HepG2 (cell line): ENCODE data around the gene ATRIP. TPM values are rescaled to one million over a fixed set of nuclear protein-coding genes. Genes with fewer than 3 reads are reported as not detected.

Experiments
- BORCS8-MEF2B ChIP-seq: sonication (generic); formaldehyde crosslinking; IDR thresholded peaks from 2 replicates; pipeline ENCODE4 v1.8.0; 2022; ENCODE audit warnings: mild to moderate bottlenecking, missing genetic modification reagents
- ESRRA ChIP-seq: sonication (generic); formaldehyde crosslinking; IDR thresholded peaks from 2 replicates; pipeline ENCODE4 v1.5.1; 2020; ENCODE audit warnings: mild to moderate bottlenecking, low read depth, missing genetic modification reagents
- HNRNPK ChIP-seq: fragments of 200-400 bp; formaldehyde crosslinking; IDR thresholded peaks from 2 replicates; pipeline ENCODE4 v1.6.1; 2018; ENCODE audit warnings: low read length, low read depth, moderate library complexity, mild to moderate bottlenecking; ENCODE audit not compliant: poor library complexity, severe bottlenecking
- HOXA5 ChIP-seq: sonication (generic); formaldehyde crosslinking; IDR thresholded peaks from 2 replicates; pipeline ENCODE4 v1.4.0; 2020; ENCODE audit warnings: missing genetic modification reagents
- IRF9 ChIP-seq: sonication (generic); formaldehyde crosslinking; IDR thresholded peaks from 2 replicates; pipeline ENCODE4 v1.8.0; 2022; ENCODE audit warnings: missing genetic modification reagents, mild to moderate bottlenecking, borderline replicate concordance
- JDP2 ChIP-seq: sonication (generic); formaldehyde crosslinking; IDR thresholded peaks from 2 replicates; pipeline ENCODE4 v1.8.1; 2022; ENCODE audit warnings: missing genetic modification reagents, borderline replicate concordance
- JUNB ChIP-seq: sonication (generic); formaldehyde crosslinking; IDR thresholded peaks from 2 replicates; pipeline ENCODE4 v1.8.0; 2022; ENCODE audit warnings: missing genetic modification reagents, mild to moderate bottlenecking, borderline replicate concordance
- NAIF1 ChIP-seq: sonication (generic); formaldehyde crosslinking; IDR thresholded peaks from 2 replicates; pipeline ENCODE4 v1.5.0; 2020; ENCODE audit warnings: mild to moderate bottlenecking, missing genetic modification reagents, borderline replicate concordance
- POLR2AphosphoS2 ChIP-seq: IDR thresholded peaks from 2 replicates; pipeline ENCODE4 v1.6.1; 2011; ENCODE audit warnings: low read depth, low read length, improper control_type of control experiment
- RAD51 ChIP-seq: fragments of 450-650 bp; IDR thresholded peaks from 2 replicates; pipeline ENCODE4 v1.6.1; 2016; ENCODE audit warnings: borderline replicate concordance
- SATB2 ChIP-seq: sonication (generic); formaldehyde crosslinking; IDR thresholded peaks from 2 replicates; pipeline ENCODE4 v1.5.0; 2020; ENCODE audit warnings: missing genetic modification reagents
- SMYD3 ChIP-seq: sonication (generic); formaldehyde crosslinking; IDR thresholded peaks from 2 replicates; pipeline ENCODE4 v1.8.1; 2023; ENCODE audit warnings: mild to moderate bottlenecking, missing genetic modification reagents
- THAP9 ChIP-seq: sonication (generic); formaldehyde crosslinking; IDR thresholded peaks from 2 replicates; pipeline ENCODE4; 2020; ENCODE audit warnings: missing genetic modification reagents, mild to moderate bottlenecking, borderline replicate concordance
- ZMYM4 ChIP-seq: sonication (generic); formaldehyde crosslinking; IDR thresholded peaks from 2 replicates; pipeline ENCODE4 v1.8.1; 2023; ENCODE audit warnings: mild to moderate bottlenecking, missing genetic modification reagents
- ZNF101 ChIP-seq: sonication (generic); formaldehyde crosslinking; IDR thresholded peaks from 2 replicates; pipeline ENCODE4 v1.4.0; 2020; ENCODE audit warnings: mild to moderate bottlenecking, low read depth, missing genetic modification reagents, borderline replicate concordance
- ZNF235 ChIP-seq: sonication (generic); formaldehyde crosslinking; IDR thresholded peaks from 2 replicates; pipeline ENCODE4 v1.8.1; 2023; ENCODE audit warnings: mild to moderate bottlenecking, missing genetic modification reagents, borderline replicate concordance
- ZNF564 ChIP-seq: sonication (generic); formaldehyde crosslinking; IDR thresholded peaks from 2 replicates; pipeline ENCODE4 v1.8.1; 2023; ENCODE audit warnings: mild to moderate bottlenecking, missing genetic modification reagents
- ZNF713 ChIP-seq: sonication (generic); formaldehyde crosslinking; IDR thresholded peaks from 2 replicates; pipeline ENCODE4 v1.4.0; 2020; ENCODE audit warnings: mild to moderate bottlenecking, missing genetic modification reagents
- ZNF770 ChIP-seq: sonication (generic); formaldehyde crosslinking; IDR thresholded peaks from 2 replicates; pipeline ENCODE4 v1.5.0; 2020; ENCODE audit warnings: mild to moderate bottlenecking, missing genetic modification reagents
- polyA plus RNA-seq, 8 experiments: library from polyadenylated mRNA; depleted of rRNA in 3 of 8; stranded (reverse) in 7 of 8; unstranded in 1 of 8; fragments of >200 nt; fragmentation: Illumina TruSeq in 4 of 8; extraction: Trizol in 4 of 8; gene quantifications; 2 replicates each; pipeline versions ENCODE4 v1.2.1 to v1.2.3, GENCODE V29; 2011 to 2016; ENCODE audit warnings: low read depth in 4 of 8, missing spikeins in 1 of 8, mixed read lengths in 1 of 8; ENCODE audit not compliant: insufficient read depth in 1 of 8
- total RNA-seq, 5 experiments: library from RNA; depleted of rRNA; stranded (reverse); fragments of >200 nt; fragmentation: Illumina TruSeq; extraction: Trizol; gene quantifications; 2 replicates each; pipeline ENCODE4 v1.2.3, GENCODE V29; 2016; ENCODE audit warnings: low read depth in 1 of 5
- TF ChIP-seq, protein P1 (sequence below): sonication (generic); formaldehyde crosslinking; IDR thresholded peaks from 2 replicates; pipeline ENCODE4 v1.4.0; 2020; ENCODE audit warnings: missing genetic modification reagents

The ATRIP gene
- total and polyA plus RNA-seq, 2 of the 13 experiments (the other 11 are each of a cell fraction or from before 2014, with no cell fraction given): 5.1 to 12.5 TPM

DNA sequence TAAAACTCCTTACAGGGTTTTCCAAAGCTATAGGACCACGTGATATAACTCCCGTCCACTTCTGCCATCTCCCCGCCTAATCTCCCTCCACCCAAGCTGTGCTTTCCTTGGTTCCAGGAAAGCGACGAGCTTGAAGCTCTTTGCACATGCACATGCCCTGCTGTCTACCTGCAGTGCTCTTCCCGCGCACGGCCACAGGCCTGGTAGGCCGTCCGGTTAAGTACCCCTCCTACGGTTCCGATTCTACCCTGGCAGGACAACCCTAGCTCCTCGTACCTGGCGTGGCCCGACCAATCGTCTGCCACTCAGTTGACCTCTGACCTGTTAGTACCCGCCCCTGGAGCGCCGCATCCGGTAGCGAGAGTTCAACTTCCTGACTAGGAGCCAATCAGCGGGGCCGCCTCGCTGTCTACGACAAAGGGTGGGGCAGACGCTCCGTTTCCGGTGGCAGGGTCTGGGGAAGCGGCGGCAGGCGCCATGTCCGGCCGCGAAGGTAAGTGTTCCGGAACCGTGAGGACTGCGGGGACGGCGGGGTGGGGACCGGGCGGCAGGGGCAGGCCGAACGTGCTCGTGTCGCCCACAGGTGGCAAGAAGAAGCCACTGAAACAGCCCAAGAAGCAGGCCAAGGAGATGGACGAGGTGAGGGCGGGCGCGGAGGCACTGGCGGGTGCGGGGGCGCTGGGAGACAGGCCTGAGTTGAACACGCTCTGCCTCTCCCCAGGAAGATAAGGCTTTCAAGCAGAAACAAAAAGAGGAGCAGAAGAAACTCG lies 6.5 kb upstream of the ATRIP start, which contains the start of the genes CCDC51 and TMA7 (continued):
- TF ChIP-seq ZMYM4 (CRISPR knock-in tag): peak; percentile 88
- TF ChIP-seq ZNF564 (CRISPR knock-in tag): peak; percentile 66; the same call in 1 of the 2 replicates
- TF ChIP-seq SMYD3 (CRISPR knock-in tag): 0 out of 2 replicates have a peak, but pooled peaks have one; percentile 61
- peak; percentile 57; the same call in 1 of the 2 replicates for TF ChIP-seq RAD51
- TF ChIP-seq IRF9 (CRISPR knock-in tag): peak; percentile 32; the same call in 1 of the 2 replicates
- TF ChIP-seq THAP9: peak; percentile 94; the same call in 1 of the 2 replicates
- peak; percentile 62 for TF ChIP-seq BORCS8-MEF2B
- no peak for TF ChIP-seq POLR2AphosphoS2
- no peak for TF ChIP-seq ZNF101 (CRISPR knock-in tag)
- no peak for TF ChIP-seq ZNF770
- no peak; the same call in 1 of the 2 replicates for TF ChIP-seq JUNB (CRISPR knock-in tag)
- peak; percentile 63; the same call in 1 of the 2 replicates for TF ChIP-seq HOXA5
- peak; percentile 76; the same call in 1 of the 2 replicates for TF ChIP-seq ZNF235 (CRISPR knock-in tag)
- no peak for TF ChIP-seq JDP2
- no peak for TF ChIP-seq HNRNPK
- TF ChIP-seq NAIF1 (CRISPR knock-in tag): peak; percentile 52; the same call in 1 of the 2 replicates
- no peak for TF ChIP-seq ZNF713
- peak; percentile 52; the same call in 1 of the 2 replicates for TF ChIP-seq ESRRA (CRISPR knock-in tag)
- no peak for TF ChIP-seq SATB2 (CRISPR knock-in tag)
- TF ChIP-seq, protein P1, sequence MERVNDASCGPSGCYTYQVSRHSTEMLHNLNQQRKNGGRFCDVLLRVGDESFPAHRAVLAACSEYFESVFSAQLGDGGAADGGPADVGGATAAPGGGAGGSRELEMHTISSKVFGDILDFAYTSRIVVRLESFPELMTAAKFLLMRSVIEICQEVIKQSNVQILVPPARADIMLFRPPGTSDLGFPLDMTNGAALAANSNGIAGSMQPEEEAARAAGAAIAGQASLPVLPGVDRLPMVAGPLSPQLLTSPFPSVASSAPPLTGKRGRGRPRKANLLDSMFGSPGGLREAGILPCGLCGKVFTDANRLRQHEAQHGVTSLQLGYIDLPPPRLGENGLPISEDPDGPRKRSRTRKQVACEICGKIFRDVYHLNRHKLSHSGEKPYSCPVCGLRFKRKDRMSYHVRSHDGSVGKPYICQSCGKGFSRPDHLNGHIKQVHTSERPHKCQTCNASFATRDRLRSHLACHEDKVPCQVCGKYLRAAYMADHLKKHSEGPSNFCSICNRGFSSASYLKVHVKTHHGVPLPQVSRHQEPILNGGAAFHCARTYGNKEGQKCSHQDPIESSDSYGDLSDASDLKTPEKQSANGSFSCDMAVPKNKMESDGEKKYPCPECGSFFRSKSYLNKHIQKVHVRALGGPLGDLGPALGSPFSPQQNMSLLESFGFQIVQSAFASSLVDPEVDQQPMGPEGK (CRISPR knock-in tag): no peak
